ENCODE results near the gene SAA1.

SAA1 gene

DNA sequence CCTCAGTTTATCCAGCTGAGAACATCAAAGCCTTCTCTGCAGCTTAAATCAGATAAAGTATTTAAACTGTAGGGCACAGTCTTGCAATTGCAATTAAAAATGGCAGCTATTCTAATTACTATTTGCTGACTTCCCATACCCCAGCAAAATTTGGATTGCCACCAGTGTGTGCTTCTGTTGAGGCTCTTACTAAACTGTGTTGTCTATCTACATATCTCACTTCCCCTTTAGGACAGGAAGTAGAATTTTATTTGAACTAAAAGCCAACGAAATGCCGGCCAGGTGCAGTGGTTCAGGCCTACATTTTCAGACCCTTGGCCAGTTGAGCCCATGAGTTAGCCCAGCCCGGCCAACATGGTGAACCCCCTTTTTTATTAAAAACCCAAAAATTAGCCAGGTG, 36.6 kb upstream of the SAA1 start:
- no peaks in the 10 kb centered on the region for H3K36me3 ChIP-seq
- H3K27me3 ChIP-seq (ENCODE audit: insufficient read depth, low read depth, severe bottlenecking): no peaks in the 10 kb centered on the region
- peaks cover 4% of the 10 kb centered on the region for H3K9me3 ChIP-seq (ENCODE audit: severe bottlenecking)
- no peak overlapping the region for H3K4me3 ChIP-seq (ENCODE audit: low read depth, low read length)
- no peak for DNase-seq
- TF ChIP-seq CTCF (IDR thresholded peaks at IDR 0.05; ENCODE audit: low read depth, low read length): no peak
- H3K27ac ChIP-seq: no peak overlapping the region

- Histone ChIP-seq H3K4me3 (ENCODE audit: low read depth, low read length) (no peak overlapping the region), H3K27me3 (ENCODE audit: insufficient read depth, low read depth, severe bottlenecking) (no peaks in the 10 kb centered on the region), H3K27ac (no peak overlapping the region), H3K9me3 (ENCODE audit: severe bottlenecking) (peaks cover 2% of the 10 kb centered on the region), H3K36me3 (no peaks in the 10 kb centered on the region)
- no peak for TF ChIP-seq CTCF (IDR thresholded peaks at IDR 0.05; ENCODE audit: low read depth, low read length)
- peak; percentile 20 for DNase-seq
Measured at GRCh38 chr11:18230859-18231258, 35.2 kb upstream of the SAA1 start.

GRCh38 chr11:18233912-18234311, 32.2 kb upstream of the SAA1 start:
- no peaks in the 10 kb centered on the region for H3K36me3 ChIP-seq
- no peak for DNase-seq
- no peak overlapping the region for H3K27ac ChIP-seq
- no peak for TF ChIP-seq CTCF (IDR thresholded peaks at IDR 0.05; ENCODE audit: low read depth, low read length)
- no peaks in the 10 kb centered on the region for H3K27me3 ChIP-seq (ENCODE audit: insufficient read depth, low read depth, severe bottlenecking)
- H3K9me3 ChIP-seq (ENCODE audit: severe bottlenecking): no peaks in the 10 kb centered on the region
- H3K4me3 ChIP-seq (ENCODE audit: low read depth, low read length): no peak overlapping the region

GRCh38 chr11:18235394-18236334, 30.4 kb upstream of the SAA1 start:
- DNase-seq: no peak
- no peak for TF ChIP-seq CTCF (IDR thresholded peaks at IDR 0.05; ENCODE audit: low read depth, low read length)

DNA sequence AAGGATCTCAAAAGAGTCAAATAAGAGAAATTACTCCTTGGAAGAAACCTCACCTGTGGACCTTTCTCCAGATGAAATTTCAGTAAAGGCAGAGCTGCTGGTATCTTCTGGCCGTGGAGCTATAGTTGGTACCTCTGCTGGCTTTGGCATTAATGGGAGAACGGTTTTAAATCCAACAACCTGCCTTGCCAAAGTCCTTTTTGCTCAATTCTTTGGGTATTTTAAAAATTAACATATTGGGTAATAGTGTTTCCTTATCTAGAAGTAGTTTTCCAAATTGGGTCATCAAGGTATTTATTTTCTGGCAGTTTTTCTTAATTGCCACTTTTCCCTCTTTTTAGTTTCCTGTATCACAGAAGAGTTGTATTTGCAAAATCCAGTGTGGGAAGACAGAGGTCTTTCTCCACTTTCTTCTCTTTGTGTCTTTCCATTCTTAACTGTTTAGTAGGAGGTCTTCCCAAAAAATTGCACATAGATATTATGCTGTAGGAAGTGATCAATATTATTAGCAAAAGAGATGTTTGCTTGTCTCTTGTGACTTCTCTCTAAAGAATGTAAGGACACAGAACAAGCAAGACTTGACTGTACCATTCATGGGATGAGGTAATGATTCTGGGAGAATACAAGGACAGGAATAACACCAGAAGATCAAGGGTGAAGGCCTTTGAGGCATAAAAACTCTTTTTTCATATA, 29.3 kb upstream of the SAA1 start, which contains the start of gene SAA4:
TSS of gene SAA4 (minus strand) at position 139 of the 693 bp plus-strand sequence. CDS start 876 bp downstream, outside the sequence.
- Histone ChIP-seq H3K27me3 (ENCODE audit: insufficient read depth, low read depth, severe bottlenecking) (no peaks in the 10 kb centered on the region), H3K9me3 (ENCODE audit: severe bottlenecking) (no peaks in the 10 kb centered on the region), H3K4me3 (ENCODE audit: low read depth, low read length) (no peak within 1 kb of the TSS), H3K27ac (no peak within 1 kb of the TSS), H3K36me3 (no peaks in the 10 kb centered on the region)
- no peak for DNase-seq
- TF ChIP-seq CTCF (IDR thresholded peaks at IDR 0.05; ENCODE audit: low read depth, low read length): no peak

More at GRCh38 chr11:18235394-18236334, 30.4 kb upstream of the SAA1 start:
- Histone ChIP-seq H3K4me3 (ENCODE audit: low read depth, low read length) (no peak overlapping the region), H3K27ac (no peak overlapping the region), H3K36me3 (no peaks in the 10 kb centered on the region), H3K9me3 (ENCODE audit: severe bottlenecking) (no peaks in the 10 kb centered on the region), H3K27me3 (ENCODE audit: insufficient read depth, low read depth, severe bottlenecking) (no peaks in the 10 kb centered on the region)
